Mesothelial cell of epicardium (in vitro differentiated cells): ENCODE results near the gene DIAPH3. TPM values are rescaled to one million over a fixed set of nuclear protein-coding genes. Genes with fewer than 3 reads are reported as not detected.

ENCODE experiments used
- DNase-seq, 2 experiments: peaks; one replicate each; pipeline ENCODE4 v3.0.0; 2021; ENCODE audit warnings: low spot score in 2 of 2; ENCODE audit not compliant: unreplicated experiment in 2 of 2
- H3K27ac Mint-ChIP-seq: 2 replicates; pipeline ENCODE4 v1.8.0; 2021; ENCODE audit warnings: mixed read lengths
- H3K27me3 Mint-ChIP-seq: 2 replicates; pipeline ENCODE4 v1.8.0; 2021; ENCODE audit warnings: low read depth, mixed read lengths
- H3K36me3 Mint-ChIP-seq: 2 replicates; pipeline ENCODE4 v1.8.0; 2021; ENCODE audit warnings: mixed read lengths
- H3K4me1 Mint-ChIP-seq: 2 replicates; pipeline ENCODE4 v1.8.0; 2021; ENCODE audit warnings: mixed read lengths
- H3K4me3 Mint-ChIP-seq: 2 replicates; pipeline ENCODE4 v1.8.0; 2021; ENCODE audit warnings: mild to moderate bottlenecking, moderate library complexity, mixed read lengths
- H3K9me3 Mint-ChIP-seq: 2 replicates; pipeline ENCODE4 v1.8.0; 2021; ENCODE audit warnings: mixed read lengths
- total RNA-seq: library from RNA; stranded (reverse); gene quantifications from 3 replicates; pipeline ENCODE4 v1.2.1, GENCODE V29; 2021
- TF ChIP-seq, protein P1 (sequence below): fragments of 200-600 bp; sonication (generic); IDR thresholded peaks from one replicate; pipeline ENCODE4 v1.5.0; 2021; ENCODE audit warnings: antibody characterized with exemption; ENCODE audit not compliant: unreplicated experiment

The DIAPH3 gene
- total RNA-seq, 1 donor from 2014 or later, result 16.8 TPM

DNA sequence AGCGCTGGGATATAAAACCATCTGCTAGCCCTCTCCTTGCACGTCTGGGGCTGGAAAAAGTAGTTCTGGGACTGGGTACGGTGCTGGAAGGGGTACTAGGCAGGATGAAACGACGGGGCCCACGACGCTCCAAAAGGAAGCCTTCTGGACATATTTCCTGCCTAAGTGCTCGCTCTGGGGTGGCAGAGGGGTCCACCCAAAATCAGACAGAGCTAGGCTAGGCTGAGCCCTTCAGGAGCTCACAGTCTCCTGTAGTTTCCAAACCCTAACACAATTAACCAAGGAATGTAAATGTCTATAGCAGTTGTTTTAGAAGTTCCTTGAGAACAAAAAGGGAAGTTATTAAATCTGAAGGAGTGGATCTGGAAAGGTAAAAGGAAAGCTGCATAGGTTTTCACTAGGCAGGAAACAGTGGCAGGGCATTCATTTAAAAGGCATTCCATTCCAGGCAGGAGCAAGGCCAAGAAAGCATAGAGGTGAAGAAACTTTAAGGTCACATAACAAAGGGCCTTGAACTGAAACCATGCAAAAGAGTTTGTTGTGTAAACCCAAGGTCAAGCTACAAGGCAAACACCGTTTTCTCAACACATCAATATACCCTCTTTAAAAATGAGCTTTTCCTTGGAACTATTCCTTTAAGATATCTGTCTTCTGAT, 634 bp upstream of the DIAPH3 start:
- Mint-ChIP-seq H3K36me3 (peaks cover 12% of the 10 kb centered on the region), H3K27me3 (no peaks in the 10 kb centered on the region), H3K27ac (peak overlapping the region; percentile 97), H3K4me1 (peaks cover 33% of the 10 kb centered on the region), H3K9me3 (peaks cover 7% of the 10 kb centered on the region), H3K4me3 (peak overlapping the region; percentile 87)
- no peak for DNase-seq
- TF ChIP-seq, protein P1, sequence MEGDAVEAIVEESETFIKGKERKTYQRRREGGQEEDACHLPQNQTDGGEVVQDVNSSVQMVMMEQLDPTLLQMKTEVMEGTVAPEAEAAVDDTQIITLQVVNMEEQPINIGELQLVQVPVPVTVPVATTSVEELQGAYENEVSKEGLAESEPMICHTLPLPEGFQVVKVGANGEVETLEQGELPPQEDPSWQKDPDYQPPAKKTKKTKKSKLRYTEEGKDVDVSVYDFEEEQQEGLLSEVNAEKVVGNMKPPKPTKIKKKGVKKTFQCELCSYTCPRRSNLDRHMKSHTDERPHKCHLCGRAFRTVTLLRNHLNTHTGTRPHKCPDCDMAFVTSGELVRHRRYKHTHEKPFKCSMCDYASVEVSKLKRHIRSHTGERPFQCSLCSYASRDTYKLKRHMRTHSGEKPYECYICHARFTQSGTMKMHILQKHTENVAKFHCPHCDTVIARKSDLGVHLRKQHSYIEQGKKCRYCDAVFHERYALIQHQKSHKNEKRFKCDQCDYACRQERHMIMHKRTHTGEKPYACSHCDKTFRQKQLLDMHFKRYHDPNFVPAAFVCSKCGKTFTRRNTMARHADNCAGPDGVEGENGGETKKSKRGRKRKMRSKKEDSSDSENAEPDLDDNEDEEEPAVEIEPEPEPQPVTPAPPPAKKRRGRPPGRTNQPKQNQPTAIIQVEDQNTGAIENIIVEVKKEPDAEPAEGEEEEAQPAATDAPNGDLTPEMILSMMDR, result no peak

DNA sequence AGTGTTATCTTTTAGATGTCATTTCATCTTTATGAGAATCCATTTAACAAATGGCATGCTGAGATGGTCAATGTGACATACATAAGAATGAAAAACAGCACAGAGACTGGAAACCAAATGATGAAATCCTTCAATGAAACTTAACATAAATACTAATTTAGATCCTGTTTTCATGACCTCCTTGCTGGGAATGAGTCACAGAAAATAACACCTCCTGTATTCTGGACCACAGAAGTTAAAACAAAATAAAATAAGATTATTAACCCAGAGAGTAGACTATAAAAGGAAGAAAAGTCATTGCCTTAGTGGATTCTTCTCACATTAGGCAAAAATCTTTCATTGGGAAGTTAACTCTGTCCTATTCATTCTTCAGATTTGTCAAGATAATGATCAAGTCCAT, 1.6 kb downstream of the DIAPH3 start:
- H3K27ac Mint-ChIP-seq, result peak overlapping the region; percentile 97
- peaks cover 24% of the 10 kb centered on the region for H3K36me3 Mint-ChIP-seq
- no peak for DNase-seq
- H3K4me1 Mint-ChIP-seq, result peaks cover 31% of the 10 kb centered on the region
- no peak overlapping the region for H3K4me3 Mint-ChIP-seq
- TF ChIP-seq, protein P1, result no peak
- H3K9me3 Mint-ChIP-seq, result peaks cover 16% of the 10 kb centered on the region
- H3K27me3 Mint-ChIP-seq, result no peaks in the 10 kb centered on the region

DNA sequence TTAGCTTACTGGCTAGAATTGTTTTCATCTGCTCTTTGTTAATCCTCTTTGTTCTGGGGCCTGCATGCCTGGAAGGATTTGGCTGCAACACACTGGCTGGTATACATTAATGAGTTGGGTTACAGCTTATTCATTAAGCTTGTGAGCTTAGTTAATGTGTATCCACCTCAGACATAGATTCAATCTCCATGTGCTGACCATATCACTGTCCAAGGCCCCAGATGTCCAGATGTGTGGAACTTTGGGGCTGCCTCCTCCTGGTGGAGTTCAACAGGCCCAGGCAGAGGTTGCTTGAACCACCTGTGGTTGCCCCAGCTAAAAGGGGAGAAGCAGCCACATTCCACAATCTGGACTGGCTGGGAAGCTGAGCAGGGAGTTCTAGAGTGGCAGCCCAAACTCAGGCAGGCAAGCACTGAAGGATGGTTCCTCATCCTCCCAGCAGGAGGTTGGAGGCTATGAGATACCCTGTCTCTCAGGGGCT, 5.4 kb downstream of the DIAPH3 start:
- peaks cover 6% of the 10 kb centered on the region for H3K4me1 Mint-ChIP-seq
- peaks cover 31% of the 10 kb centered on the region for H3K36me3 Mint-ChIP-seq
- H3K27me3 Mint-ChIP-seq, result no peaks in the 10 kb centered on the region
- H3K4me3 Mint-ChIP-seq, result no peak overlapping the region
- TF ChIP-seq, protein P1, result no peak
- DNase-seq, result no peak
- H3K9me3 Mint-ChIP-seq, result peaks cover 16% of the 10 kb centered on the region
- no peak overlapping the region for H3K27ac Mint-ChIP-seq

DNA sequence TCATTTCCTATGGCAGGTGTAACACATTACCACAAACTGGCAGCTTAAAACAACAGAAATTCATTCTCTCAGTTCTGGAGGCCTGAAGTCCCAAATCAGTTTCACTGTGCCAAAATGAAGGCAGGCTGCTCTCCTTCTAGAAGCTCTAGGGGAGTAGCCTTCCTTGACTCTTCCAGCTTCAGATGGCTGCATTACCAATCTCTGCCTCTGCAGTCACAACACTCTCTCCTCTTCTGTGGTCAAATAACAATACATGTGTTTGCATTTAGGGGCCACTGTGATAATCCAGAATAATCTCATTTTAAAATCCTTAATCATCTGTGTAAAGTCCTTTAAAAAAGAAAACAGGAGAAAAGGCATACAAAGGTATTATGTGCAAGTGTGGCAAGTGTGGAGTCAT, 7.8 kb downstream of the DIAPH3 start:
- Mint-ChIP-seq H3K27me3 (no peaks in the 10 kb centered on the region), H3K36me3 (peaks cover 25% of the 10 kb centered on the region), H3K4me1 (peaks cover 4% of the 10 kb centered on the region), H3K4me3 (no peak overlapping the region), H3K9me3 (peaks cover 10% of the 10 kb centered on the region), H3K27ac (no peak overlapping the region)
- DNase-seq, result no peak
- TF ChIP-seq, protein P1, result no peak

DNA sequence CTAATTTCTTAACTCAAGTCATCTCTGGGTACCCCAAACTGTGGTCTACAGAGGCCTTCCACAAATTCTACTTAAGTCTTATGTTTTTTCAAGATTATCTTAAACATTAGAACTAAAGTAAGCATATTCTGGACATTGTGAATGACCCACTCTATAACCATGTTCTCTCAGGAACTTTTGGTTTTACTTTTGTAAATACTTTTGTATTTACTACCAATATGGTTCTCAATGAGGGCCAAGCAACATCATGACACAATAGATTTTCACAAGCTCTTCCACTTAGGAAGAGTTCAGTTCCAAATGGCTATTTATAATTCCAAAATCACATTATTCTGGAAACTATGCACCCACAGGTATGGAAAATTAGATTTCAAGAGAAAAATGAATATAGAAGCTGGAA, 10.8 kb downstream of the DIAPH3 start:
- Mint-ChIP-seq H3K36me3 (peaks cover 15% of the 10 kb centered on the region), H3K4me3 (no peak overlapping the region), H3K4me1 (peaks cover 4% of the 10 kb centered on the region), H3K9me3 (peaks cover 5% of the 10 kb centered on the region), H3K27me3 (no peaks in the 10 kb centered on the region), H3K27ac (no peak overlapping the region)
- TF ChIP-seq, protein P1, result no peak
- no peak for DNase-seq

DNA sequence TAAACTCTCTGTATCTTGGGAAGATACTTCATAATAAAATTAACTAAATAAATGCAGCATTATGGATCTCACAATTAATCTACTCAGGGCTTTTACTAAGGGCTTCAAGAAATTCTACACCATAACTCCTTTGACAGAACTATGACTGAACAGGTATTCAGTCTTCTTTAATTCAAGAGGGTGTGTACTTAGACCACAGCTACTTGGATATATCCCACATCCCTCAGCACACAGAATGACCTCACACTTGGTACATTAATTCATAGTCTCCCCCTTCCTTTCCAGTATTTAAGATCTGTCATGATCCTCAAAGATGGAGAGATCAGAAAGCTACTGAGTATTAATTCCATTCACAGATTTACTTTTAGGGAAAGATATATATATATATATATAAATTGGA, 11.6 kb downstream of the DIAPH3 start:
- no peaks in the 10 kb centered on the region for H3K27me3 Mint-ChIP-seq
- TF ChIP-seq, protein P1, result no peak
- H3K27ac Mint-ChIP-seq, result no peak overlapping the region
- peaks cover 8% of the 10 kb centered on the region for H3K36me3 Mint-ChIP-seq
- no peaks in the 10 kb centered on the region for H3K9me3 Mint-ChIP-seq
- DNase-seq, result no peak
- H3K4me1 Mint-ChIP-seq, result peaks cover 9% of the 10 kb centered on the region
- H3K4me3 Mint-ChIP-seq, result no peak overlapping the region
